ENCODE results near the gene TBC1D2B.

The TBC1D2B gene

DNA sequence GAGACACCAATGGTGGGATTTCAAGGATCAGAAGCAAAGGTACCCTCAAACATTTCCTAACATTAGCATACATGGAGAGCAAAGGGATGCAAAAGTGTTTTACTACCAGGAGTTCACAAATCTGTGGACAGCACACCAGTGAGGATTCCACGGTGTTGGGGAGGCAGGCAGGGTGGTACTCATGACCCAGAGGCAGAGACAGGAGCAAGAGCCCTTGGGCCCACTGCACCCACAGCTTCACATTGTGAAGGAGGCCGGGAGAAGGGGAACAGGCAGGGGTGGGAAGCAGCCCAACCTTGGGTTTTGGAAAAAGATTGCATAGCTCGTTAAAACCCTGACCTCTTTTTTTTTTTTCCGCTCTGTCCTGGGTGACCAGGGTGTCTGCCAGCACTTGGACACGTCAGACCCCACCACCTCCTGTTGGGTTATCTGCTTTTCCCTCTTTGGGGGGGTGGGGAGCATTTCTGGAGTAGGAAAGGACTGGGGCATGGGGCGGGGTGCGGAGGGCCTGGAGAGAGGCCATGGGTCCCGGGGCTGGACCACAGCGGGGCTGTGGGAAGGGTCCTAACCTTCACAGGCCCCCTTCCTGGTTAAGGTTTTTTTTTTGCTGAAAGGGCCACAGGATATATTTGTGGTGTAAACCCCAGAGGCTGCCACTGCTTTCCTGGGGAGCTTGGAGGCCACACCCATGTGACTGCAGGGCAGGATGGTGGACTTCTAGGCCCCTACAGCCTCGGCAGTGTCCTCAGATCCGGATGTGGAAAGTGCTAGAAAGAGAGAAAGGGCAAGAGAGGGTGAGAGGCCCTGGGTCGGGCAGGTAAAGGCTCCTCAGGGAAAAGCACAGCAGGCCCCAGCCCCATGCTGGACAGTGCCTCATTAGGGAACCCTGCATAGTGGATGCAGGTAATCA lies 27.3 kb upstream of the TBC1D2B start:
- H3K27ac ChIP-seq (ENCODE audit: low read depth, low read length), result no peak overlapping the region
- no peaks in the 10 kb centered on the region for H3K9me3 ChIP-seq (ENCODE audit: low read length)
- H3K4me3 ChIP-seq (ENCODE audit: low read depth in 1 of 2, low read length in 2 of 2), result no peak overlapping the region
- H3K27me3 ChIP-seq (ENCODE audit: control insufficient read depth in 1 of 2, insufficient read depth in 2 of 2, low read length in 2 of 2), result no peaks in the 10 kb centered on the region
- H3K4me1 ChIP-seq (ENCODE audit: insufficient read depth, low read length), result no peaks in the 10 kb centered on the region
- no peak overlapping the region for H3K9ac ChIP-seq (ENCODE audit: low read length)
- H3K36me3 ChIP-seq (ENCODE audit: insufficient read depth, low read length), result no peaks in the 10 kb centered on the region

DNA sequence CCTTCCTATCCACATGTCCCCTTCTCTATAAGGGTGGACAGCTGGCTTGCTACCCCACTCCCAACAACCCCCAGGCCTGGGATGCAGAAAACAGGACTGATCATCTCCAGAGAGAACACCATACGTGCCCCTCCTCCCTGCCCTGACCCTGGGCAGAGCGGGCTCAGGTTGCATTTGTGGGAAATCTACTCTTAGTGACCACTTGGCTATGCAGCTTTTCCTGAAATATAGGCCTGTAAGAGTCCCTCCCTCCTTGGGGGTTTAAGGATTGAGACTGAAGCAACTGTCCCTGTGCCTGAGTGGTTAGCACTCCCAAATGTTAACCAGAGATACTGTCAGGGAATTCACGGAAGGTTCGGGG lies 26.6 kb upstream of the TBC1D2B start:
- H3K9ac ChIP-seq (ENCODE audit: low read length), result no peak overlapping the region
- no peaks in the 10 kb centered on the region for H3K36me3 ChIP-seq (ENCODE audit: insufficient read depth, low read length)
- no peak overlapping the region for H3K4me3 ChIP-seq (ENCODE audit: low read depth in 1 of 2, low read length in 2 of 2)
- H3K9me3 ChIP-seq (ENCODE audit: low read length), result no peaks in the 10 kb centered on the region
- H3K27ac ChIP-seq (ENCODE audit: low read depth, low read length), result no peak overlapping the region
- H3K27me3 ChIP-seq (ENCODE audit: control insufficient read depth in 1 of 2, insufficient read depth in 2 of 2, low read length in 2 of 2), result no peaks in the 10 kb centered on the region
- no peaks in the 10 kb centered on the region for H3K4me1 ChIP-seq (ENCODE audit: insufficient read depth, low read length)

DNA sequence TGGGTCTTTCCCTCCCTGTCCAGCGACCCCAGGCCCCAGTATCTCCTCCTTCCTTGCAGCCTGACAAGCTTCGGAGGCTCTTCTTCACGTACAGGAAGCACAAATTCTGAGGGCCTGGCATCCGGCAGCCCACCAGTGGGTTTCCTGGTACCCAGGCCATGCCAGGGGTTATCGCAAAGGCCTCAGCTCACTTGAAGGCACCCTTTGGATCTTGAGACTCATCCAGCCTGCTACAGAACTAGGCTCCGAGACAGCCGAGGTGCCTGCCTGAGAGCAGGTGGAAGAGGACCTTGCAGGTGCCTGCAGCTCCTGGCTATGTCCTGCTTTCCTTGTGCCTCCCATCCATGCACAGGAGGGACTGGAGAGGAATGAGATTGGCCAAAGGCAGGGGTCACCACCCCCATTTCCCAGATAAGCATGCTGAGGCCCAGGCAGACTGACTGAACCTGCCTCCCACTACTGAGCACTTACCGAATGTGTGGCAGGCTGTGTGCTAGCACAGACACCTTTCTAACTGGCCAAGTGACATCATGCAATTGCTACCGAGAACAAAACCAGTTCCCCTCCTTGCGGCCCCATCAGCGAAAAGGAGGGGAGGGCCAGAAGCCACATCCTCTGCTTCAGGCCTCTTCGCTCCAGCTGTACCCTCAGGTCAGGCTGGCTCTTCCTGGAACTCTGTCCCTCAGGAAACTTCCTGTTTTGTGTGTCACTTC lies 26.1 kb upstream of the TBC1D2B start:
- no peak overlapping the region for H3K4me3 ChIP-seq (ENCODE audit: low read depth in 1 of 2, low read length in 2 of 2)
- H3K9ac ChIP-seq (ENCODE audit: low read length), result no peak overlapping the region
- no peak overlapping the region for H3K27ac ChIP-seq (ENCODE audit: low read depth, low read length)
- no peaks in the 10 kb centered on the region for H3K36me3 ChIP-seq (ENCODE audit: insufficient read depth, low read length)
- no peaks in the 10 kb centered on the region for H3K27me3 ChIP-seq (ENCODE audit: control insufficient read depth in 1 of 2, insufficient read depth in 2 of 2, low read length in 2 of 2)
- H3K9me3 ChIP-seq (ENCODE audit: low read length), result no peaks in the 10 kb centered on the region
- H3K4me1 ChIP-seq (ENCODE audit: insufficient read depth, low read length), result no peaks in the 10 kb centered on the region

DNA sequence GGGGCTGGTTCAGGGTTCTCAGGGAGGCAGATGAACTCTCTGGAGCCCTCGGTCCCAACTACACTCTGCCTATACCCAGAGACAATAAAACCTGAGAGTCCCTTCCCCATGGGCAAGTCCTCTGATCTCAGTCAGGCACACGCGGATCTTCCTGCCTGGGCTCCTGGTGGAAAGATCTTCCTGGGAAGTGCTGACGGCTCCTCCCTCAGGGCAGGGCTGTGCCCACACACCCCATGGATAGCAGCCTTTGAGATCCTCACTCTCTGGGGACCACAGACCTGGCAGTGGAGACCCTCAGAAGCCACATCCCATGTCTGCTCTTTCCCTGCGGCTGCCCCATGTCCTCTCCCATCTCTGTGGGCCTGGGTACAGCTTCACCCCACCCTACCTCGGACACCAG lies 25.2 kb upstream of the TBC1D2B start:
- Histone ChIP-seq H3K4me1 (ENCODE audit: insufficient read depth, low read length) (no peaks in the 10 kb centered on the region), H3K9ac (ENCODE audit: low read length) (no peak overlapping the region), H3K27ac (ENCODE audit: low read depth, low read length) (no peak overlapping the region), H3K36me3 (ENCODE audit: insufficient read depth, low read length) (no peaks in the 10 kb centered on the region), H3K27me3 (ENCODE audit: control insufficient read depth in 1 of 2, insufficient read depth in 2 of 2, low read length in 2 of 2) (no peaks in the 10 kb centered on the region), H3K4me3 (ENCODE audit: low read depth in 1 of 2, low read length in 2 of 2) (no peak overlapping the region), H3K9me3 (ENCODE audit: low read length) (no peaks in the 10 kb centered on the region)

DNA sequence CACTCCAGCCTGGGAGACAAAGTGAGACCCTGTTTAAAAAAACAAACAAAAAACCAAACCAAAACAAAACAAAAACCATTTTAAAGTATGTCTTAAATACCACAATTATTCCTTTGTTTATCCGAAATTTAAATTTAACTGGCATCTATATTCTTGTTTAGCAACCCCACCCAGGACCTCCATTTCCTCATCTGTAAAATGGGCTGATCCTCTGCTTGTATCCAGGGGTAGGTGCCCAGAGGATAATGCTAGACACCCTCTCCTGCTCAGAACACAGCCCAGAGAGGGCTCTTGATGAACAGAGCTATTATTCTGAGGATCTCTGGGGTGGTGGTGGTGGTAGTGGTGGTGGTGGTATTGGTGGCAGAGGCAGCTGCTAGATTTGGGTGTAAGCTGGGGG lies 24.7 kb upstream of the TBC1D2B start:
- Histone ChIP-seq H3K27ac (ENCODE audit: low read depth, low read length) (no peak overlapping the region), H3K4me3 (ENCODE audit: low read depth in 1 of 2, low read length in 2 of 2) (no peak overlapping the region), H3K9me3 (ENCODE audit: low read length) (no peaks in the 10 kb centered on the region), H3K4me1 (ENCODE audit: insufficient read depth, low read length) (no peaks in the 10 kb centered on the region), H3K27me3 (ENCODE audit: control insufficient read depth in 1 of 2, insufficient read depth in 2 of 2, low read length in 2 of 2) (no peaks in the 10 kb centered on the region), H3K36me3 (ENCODE audit: insufficient read depth, low read length) (no peaks in the 10 kb centered on the region), H3K9ac (ENCODE audit: low read length) (no peak overlapping the region)

DNA sequence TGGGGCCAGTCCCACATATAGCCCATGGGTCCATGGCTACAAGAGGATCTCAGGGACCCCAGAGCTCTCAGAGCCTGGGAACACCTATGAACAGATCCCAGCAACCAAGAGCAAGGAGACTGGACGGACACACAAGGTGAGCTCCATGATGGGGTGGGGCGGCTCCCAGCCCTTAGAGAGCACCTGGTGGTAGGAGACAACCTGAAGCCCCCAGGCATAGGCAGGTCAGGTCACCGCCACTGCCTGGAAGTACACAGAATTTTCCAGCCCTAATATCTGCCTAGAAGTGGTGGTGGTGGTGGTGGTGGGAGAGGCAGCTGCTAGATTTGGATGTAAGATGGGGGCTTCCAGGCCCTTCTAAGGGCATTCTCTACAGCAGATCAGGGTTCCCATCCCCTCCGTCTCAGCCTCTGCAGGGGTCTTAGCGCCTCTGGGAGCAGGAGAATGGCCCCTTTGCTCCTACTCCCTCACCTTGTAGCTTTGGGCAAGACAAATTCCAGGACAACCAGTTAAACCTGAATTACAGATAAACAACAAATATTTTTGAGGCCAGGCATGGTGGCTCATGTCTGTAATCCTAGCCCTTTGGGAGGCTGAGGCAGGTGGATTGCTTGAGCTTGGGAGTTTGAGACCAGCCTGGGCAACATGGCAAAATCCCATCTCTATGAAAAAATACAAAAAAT lies 24.1 kb upstream of the TBC1D2B start:
- Histone ChIP-seq H3K27me3 (ENCODE audit: control insufficient read depth in 1 of 2, insufficient read depth in 2 of 2, low read length in 2 of 2) (no peaks in the 10 kb centered on the region), H3K36me3 (ENCODE audit: insufficient read depth, low read length) (no peaks in the 10 kb centered on the region), H3K4me3 (ENCODE audit: low read depth in 1 of 2, low read length in 2 of 2) (no peak overlapping the region), H3K9me3 (ENCODE audit: low read length) (no peaks in the 10 kb centered on the region), H3K27ac (ENCODE audit: low read depth, low read length) (no peak overlapping the region), H3K9ac (ENCODE audit: low read length) (no peak overlapping the region), H3K4me1 (ENCODE audit: insufficient read depth, low read length) (no peaks in the 10 kb centered on the region)

DNA sequence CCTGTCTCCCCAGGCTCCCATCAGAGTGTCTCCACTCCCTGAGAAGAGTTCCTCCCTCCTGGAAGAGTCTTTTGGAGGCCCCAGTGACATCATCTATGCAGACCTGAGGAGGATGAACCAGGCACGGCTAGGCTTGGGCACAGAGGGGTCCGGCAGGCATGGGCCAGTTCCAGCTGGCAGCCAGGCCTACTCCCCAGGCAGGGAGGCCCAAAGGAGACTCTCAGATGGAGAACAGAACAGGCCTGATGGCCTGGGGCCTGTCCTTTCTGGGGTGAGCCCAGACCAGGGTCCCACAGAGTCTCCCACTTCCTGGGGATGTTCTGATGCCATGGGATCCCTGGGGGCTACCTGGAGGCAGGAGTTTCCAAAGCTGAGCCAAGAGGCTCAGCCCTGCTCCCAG lies 23.4 kb upstream of the TBC1D2B start:
- no peak overlapping the region for H3K9ac ChIP-seq (ENCODE audit: low read length)
- no peaks in the 10 kb centered on the region for H3K4me1 ChIP-seq (ENCODE audit: insufficient read depth, low read length)
- H3K4me3 ChIP-seq (ENCODE audit: low read depth in 1 of 2, low read length in 2 of 2), result no peak overlapping the region
- no peaks in the 10 kb centered on the region for H3K27me3 ChIP-seq (ENCODE audit: control insufficient read depth in 1 of 2, insufficient read depth in 2 of 2, low read length in 2 of 2)
- H3K36me3 ChIP-seq (ENCODE audit: insufficient read depth, low read length), result no peaks in the 10 kb centered on the region
- no peaks in the 10 kb centered on the region for H3K9me3 ChIP-seq (ENCODE audit: low read length)
- H3K27ac ChIP-seq (ENCODE audit: low read depth, low read length), result no peak overlapping the region

DNA sequence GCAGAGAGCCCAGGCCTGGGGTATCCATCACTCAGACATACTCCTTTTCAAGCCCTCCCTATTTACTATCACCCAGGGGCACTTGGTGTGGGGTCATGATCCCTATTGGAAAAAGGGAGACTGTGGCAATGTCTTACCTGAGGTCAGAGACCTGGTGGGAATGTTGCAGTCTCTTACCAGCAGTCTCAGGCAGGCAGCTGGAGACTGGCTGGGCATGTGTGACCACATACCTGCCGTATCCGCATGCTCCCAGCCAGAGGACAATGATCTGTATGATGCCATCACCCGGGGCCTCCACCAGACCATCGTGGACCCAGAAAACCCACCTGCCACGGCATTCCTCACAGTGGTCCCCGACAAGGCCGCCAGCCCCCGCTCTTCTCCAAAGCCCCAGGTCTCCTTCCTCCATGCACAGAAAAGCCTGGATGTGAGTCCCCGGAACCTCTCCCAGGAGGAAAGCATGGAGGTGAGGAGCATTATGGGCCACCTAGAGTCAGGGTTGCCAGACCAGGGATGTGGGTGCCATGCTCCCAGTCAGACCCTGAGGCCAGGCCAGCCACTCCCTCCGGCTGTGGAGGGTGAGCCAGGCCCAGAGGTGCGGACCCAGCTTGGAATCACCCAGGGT lies 20.7 kb upstream of the TBC1D2B start:
- no peak overlapping the region for H3K27ac ChIP-seq (ENCODE audit: low read depth, low read length)
- H3K4me1 ChIP-seq (ENCODE audit: insufficient read depth, low read length), result peaks cover 5% of the 10 kb centered on the region
- H3K27me3 ChIP-seq (ENCODE audit: control insufficient read depth in 1 of 2, insufficient read depth in 2 of 2, low read length in 2 of 2), result no peaks in the 10 kb centered on the region
- no peaks in the 10 kb centered on the region for H3K9me3 ChIP-seq (ENCODE audit: low read length)
- no peak overlapping the region for H3K4me3 ChIP-seq (ENCODE audit: low read depth in 1 of 2, low read length in 2 of 2)
- H3K36me3 ChIP-seq (ENCODE audit: insufficient read depth, low read length), result no peaks in the 10 kb centered on the region
- H3K9ac ChIP-seq (ENCODE audit: low read length), result no peak overlapping the region

DNA sequence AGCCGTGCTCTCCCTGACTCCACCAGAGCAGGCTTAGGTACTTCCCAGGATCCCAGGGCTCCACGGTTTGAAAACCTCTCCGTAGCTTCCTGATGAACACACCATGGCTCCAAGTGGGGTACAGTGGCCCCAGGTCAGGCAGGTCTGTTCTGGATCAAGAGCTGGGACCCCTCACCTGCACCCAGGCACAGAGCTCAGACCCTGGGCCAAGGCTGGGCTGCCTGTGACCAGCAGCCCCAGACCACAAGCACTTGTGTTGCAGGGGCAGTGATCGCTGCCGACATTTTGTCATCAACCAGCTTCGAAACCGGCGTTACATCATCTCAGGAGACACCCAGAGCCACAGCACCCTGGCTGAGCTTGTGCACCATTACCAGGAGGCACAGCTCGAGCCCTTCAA lies 20.2 kb upstream of the TBC1D2B start:
- H3K27ac ChIP-seq (ENCODE audit: low read depth, low read length), result no peak overlapping the region
- H3K9ac ChIP-seq (ENCODE audit: low read length), result no peak overlapping the region
- H3K4me1 ChIP-seq (ENCODE audit: insufficient read depth, low read length), result peaks cover 11% of the 10 kb centered on the region
- no peaks in the 10 kb centered on the region for H3K27me3 ChIP-seq (ENCODE audit: control insufficient read depth in 1 of 2, insufficient read depth in 2 of 2, low read length in 2 of 2)
- H3K9me3 ChIP-seq (ENCODE audit: low read length), result no peaks in the 10 kb centered on the region
- H3K4me3 ChIP-seq (ENCODE audit: low read depth in 1 of 2, low read length in 2 of 2), result no peak overlapping the region
- no peaks in the 10 kb centered on the region for H3K36me3 ChIP-seq (ENCODE audit: insufficient read depth, low read length)

DNA sequence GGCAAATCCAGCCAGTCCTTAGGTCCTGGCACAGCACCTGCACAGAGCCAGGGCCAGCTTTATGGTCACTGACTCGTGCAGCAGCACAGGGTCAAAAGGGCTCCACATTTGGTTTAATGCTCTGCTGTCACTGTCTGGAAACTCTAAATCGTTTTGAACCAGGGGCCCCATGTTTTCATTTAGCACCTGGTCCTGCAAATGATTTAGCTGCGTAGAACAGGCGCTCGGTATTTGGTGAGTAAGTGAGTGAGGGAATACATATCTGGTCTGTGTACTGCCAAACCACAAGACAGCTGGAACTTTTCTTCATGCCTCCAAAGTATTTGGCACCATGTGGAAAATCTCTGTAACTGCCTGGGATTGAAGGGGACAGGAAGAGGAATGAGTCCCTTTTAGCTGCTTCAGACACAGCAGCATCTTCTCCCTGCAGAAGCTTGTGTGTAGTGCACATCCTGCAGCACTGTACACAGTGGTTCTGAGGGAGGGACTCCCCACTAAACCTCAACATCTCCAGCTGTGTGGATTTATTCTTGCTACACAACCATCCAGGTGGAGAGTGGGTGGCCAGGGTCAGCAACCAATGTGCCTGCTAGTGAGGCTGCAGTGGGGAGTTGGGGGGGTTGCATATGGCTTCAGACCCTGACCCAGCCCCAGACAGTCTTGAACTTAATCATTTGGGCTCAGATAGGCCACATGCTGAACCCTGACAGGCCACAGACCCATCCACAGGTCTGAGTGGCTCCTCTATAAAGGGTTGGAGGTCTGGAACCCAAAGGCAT lies 15.9 kb upstream of the TBC1D2B start:
- H3K27me3 ChIP-seq (ENCODE audit: control insufficient read depth in 1 of 2, insufficient read depth in 2 of 2, low read length in 2 of 2), result no peaks in the 10 kb centered on the region
- no peak overlapping the region for H3K4me3 ChIP-seq (ENCODE audit: low read depth in 1 of 2, low read length in 2 of 2)
- H3K36me3 ChIP-seq (ENCODE audit: insufficient read depth, low read length), result no peaks in the 10 kb centered on the region
- H3K9me3 ChIP-seq (ENCODE audit: low read length), result no peaks in the 10 kb centered on the region
- H3K4me1 ChIP-seq (ENCODE audit: insufficient read depth, low read length), result peaks cover 19% of the 10 kb centered on the region
- no peak overlapping the region for H3K9ac ChIP-seq (ENCODE audit: low read length)
- no peak overlapping the region for H3K27ac ChIP-seq (ENCODE audit: low read depth, low read length)
